ENCODE measurements around the gene CELA2A.
"Not testable (repeated sequence)": the region's sequence is repeated elsewhere in the genome, so short reads cannot be mapped to it uniquely, and the experiment has no call there.

Gene CELA2A

GRCh38 chr1:15423355-15424077, 33.0 kb upstream of the CELA2A start:
- no peak overlapping the region for H3K4me3 ChIP-seq (ENCODE audit: low read depth, low read length)
- DNase-seq (ENCODE audit: low read depth), result no peak

DNA sequence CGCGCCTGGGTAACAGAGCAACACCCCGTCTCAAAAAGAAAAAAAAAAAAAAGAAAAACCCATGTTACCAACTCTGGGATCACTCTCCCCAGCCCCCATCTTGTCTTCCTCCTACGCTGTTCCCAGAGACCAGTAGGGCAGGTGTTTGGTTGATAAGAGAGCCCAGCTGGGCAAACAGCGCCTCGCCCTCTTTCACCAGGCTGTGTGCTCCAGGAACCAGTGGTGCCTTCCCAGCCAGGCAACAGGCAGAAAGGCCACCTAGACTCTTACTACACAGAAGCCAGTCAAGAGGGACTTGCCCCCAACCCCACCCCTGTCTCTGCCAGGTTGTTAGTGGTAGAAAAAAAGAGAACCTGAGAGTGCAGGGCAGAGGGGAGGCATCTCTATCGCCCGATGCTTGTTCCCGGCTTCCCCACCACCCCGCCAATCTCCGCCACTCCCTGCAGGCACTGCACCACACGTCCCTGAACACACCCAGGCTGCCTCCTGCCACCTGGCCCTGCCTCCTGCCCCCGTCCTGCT, 32.3 kb upstream of the CELA2A start:
- no peak overlapping the region for H3K4me3 ChIP-seq (ENCODE audit: low read depth, low read length)
- no peak for DNase-seq (ENCODE audit: low read depth)

GRCh38 chr1:15424981-15425380, 31.6 kb upstream of the CELA2A start:
- no peak overlapping the region for H3K4me3 ChIP-seq (ENCODE audit: low read depth, low read length)
- DNase-seq (ENCODE audit: low read depth), result no peak

DNA sequence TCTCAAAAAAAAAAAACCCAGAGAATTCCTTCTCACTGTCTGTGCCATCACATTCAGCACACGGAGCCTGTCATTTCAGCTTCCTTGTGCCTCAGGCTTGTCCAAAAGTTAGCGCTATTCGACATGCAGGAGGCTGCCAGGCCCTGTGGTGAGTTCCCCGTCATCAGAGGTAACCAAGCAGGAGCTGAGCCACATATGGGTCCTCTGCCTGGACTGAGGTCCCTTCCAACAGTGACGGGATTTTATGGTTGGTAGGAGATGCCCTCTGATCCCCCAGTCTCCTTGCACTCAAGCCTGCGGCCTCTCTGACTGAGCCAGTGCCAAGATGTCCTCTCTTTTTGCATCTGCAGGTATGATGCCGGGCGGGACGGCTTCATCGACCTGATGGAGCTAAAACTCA, 31.0 kb upstream of the CELA2A start:
- H3K4me3 ChIP-seq (ENCODE audit: low read depth, low read length), result no peak overlapping the region
- no peak for DNase-seq (ENCODE audit: low read depth)

GRCh38 chr1:15425958-15426357, 30.6 kb upstream of the CELA2A start:
- DNase-seq (ENCODE audit: low read depth), result no peak
- H3K4me3 ChIP-seq (ENCODE audit: low read depth, low read length), result no peak overlapping the region

DNA sequence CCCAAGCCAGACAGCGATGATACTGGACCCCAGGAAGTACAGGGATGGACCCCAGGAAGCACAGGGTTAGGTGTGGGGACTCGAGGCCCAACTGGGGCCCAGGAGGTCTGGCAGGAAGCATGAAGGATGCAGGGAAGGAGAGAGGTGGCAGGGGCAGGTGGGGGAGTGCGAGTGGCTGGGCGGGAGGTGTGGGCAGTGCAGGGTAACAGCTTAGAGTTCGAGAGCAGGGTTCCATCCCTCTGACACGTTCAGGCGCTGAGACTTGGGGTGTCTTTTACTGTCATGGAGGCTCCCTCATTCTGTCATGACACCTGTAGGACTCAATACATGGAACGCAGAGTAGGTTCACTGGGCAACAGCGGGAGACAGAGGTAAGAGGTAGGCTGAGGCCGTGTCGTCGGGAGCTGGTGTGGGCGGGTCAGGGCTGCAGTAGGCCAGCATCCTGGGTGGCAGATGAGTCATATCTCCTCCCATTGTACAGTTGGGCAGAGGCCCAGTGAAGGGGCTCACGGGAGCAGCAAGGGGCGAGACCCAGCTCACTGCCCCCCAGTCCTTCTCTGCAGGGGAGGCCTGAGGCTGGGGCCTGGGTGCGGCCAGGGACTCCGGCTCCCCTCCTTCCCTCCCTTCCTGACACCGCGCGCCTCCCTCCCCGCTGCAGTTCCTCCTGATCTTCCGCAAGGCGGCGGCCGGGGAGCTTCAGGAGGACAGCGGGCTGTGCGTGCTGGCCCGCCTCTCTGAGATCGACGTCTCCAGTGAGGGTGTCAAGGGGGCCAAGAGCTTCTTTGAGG, 29.8 kb upstream of the CELA2A start:
- no peak overlapping the region for H3K4me3 ChIP-seq (ENCODE audit: low read depth, low read length)
- no peak for DNase-seq (ENCODE audit: low read depth)

DNA sequence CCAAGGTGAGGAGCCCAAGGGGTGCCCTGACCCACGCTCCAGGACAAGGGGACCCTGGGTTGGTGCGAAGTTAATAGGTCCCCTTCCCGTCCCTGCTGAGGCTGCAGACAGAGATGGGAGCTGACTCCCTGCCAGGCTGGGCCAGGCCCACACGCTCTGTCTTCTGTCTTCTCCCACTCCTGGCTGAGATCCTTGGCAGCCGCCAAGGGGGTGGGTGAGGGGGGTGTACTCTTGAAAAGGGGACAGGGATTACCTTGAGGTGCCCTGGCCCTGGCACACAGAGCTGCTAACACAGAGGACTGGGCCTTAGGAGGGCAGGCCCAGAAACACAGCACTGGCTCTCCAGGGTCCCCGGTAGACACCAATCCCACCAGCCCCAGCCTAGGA, 29.3 kb upstream of the CELA2A start:
- no peak overlapping the region for H3K4me3 ChIP-seq (ENCODE audit: low read depth, low read length)
- DNase-seq (ENCODE audit: low read depth), result no peak

GRCh38 chr1:15428252-15428651, 28.3 kb upstream of the CELA2A start:
- not testable (repeated sequence) for DNase-seq (ENCODE audit: low read depth); H3K4me3 ChIP-seq (ENCODE audit: low read depth, low read length)

GRCh38 chr1:15428815-15429435, 27.6 kb upstream of the CELA2A start:
- no peak overlapping the region for H3K4me3 ChIP-seq (ENCODE audit: low read depth, low read length)
- no peak for DNase-seq (ENCODE audit: low read depth)

DNA sequence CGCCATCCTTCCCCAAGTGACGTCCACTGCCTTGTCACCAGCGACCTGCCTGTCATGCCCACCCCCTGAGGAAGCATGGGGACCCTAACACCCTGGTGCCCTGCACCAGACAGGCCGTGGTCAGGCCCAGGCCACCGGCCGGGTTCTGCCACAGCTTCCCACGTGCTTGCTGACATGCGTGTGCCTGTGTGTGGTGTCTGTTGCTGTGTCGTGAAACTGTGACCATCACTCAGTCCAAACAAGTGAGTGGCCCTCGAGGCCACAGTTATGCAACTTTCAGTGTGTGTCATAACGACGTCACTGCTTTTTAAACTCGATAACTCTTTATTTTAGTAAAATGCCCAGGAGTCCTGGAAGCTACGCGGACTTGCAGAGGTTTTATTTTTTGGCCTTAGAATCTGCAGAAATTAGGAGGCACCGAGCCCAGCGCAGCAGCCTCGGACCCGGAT, 26.8 kb upstream of the CELA2A start:
- H3K4me3 ChIP-seq (ENCODE audit: low read depth, low read length), result no peak overlapping the region
- peak; percentile 32 for DNase-seq (ENCODE audit: low read depth)

- no peak overlapping the region for H3K4me3 ChIP-seq (ENCODE audit: low read depth, low read length)
- no peak for DNase-seq (ENCODE audit: low read depth)
These were observed 25.6 kb upstream of the CELA2A start for GRCh38 chr1:15430787-15431570.

DNA sequence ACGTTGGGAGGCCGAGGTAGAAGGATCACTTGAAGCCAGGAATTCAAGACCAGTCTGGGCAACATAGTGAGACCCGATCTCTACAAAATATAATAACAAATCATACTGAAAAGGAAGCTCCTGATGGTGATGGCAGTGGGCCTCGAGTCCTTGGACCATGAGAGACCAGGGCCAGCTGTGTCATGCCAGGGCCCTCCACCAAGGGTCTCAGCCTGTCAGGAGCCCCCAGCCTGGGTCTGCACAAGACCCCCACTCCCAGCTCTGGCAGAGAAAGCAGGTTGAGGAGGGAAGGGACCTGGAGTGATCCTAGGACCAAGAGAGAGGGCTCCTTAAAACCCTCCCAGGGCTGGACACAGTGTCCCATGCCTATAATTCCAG, 25.0 kb upstream of the CELA2A start:
- no peak for DNase-seq (ENCODE audit: low read depth)
- no peak overlapping the region for H3K4me3 ChIP-seq (ENCODE audit: low read depth, low read length)

DNA sequence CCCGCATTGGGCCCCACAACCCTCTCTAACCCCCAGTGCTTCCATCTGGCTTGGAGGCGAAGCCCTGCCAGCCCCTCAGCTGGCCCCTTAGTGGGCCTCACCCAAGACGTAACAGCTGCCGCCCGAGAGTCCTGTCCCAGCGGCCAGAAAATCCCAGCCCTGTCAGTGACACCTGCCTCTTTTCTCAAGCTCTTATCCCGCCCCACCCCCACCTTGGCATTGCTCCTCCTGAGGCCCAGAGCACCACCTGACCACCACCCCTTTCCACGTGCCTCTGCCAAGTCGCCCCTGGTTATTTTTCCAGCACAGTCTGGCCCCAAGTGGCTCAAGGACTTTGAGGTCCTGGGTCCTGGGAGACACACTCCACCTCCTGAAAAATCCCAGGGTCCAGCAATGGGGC, 24.2 kb upstream of the CELA2A start:
- no peak overlapping the region for H3K4me3 ChIP-seq (ENCODE audit: low read depth, low read length)
- DNase-seq (ENCODE audit: low read depth), result peak; percentile 36

- no peak for DNase-seq (ENCODE audit: low read depth)
These were observed 23.1 kb upstream of the CELA2A start for GRCh38 chr1:15433471-15433870.

GRCh38 chr1:15434739-15435138, 21.8 kb upstream of the CELA2A start:
- peak; percentile 71 for DNase-seq (ENCODE audit: low read depth)
- H3K4me3 ChIP-seq (ENCODE audit: low read depth, low read length), result not testable (repeated sequence)

More at GRCh38 chr1:15433471-15433870, 23.1 kb upstream of the CELA2A start:
- no peak overlapping the region for H3K4me3 ChIP-seq (ENCODE audit: low read depth, low read length)

GRCh38 chr1:15435239-15436077, 21.1 kb upstream of the CELA2A start:
- no peak for DNase-seq (ENCODE audit: low read depth)
- H3K4me3 ChIP-seq (ENCODE audit: low read depth, low read length), result no peak overlapping the region

GRCh38 chr1:15436881-15437442, 19.6 kb upstream of the CELA2A start:
- no peak overlapping the region for H3K4me3 ChIP-seq (ENCODE audit: low read depth, low read length)
- no peak for DNase-seq (ENCODE audit: low read depth)

GRCh38 chr1:15439325-15439724, 17.2 kb upstream of the CELA2A start:
- DNase-seq (ENCODE audit: low read depth), result no peak
- no peak overlapping the region for H3K4me3 ChIP-seq (ENCODE audit: low read depth, low read length)

All from skeletal muscle cell (primary cell).